Kidney (tissue), 14 donors: ENCODE results near the gene CCDC157. TPM values are rescaled to one million over a fixed set of nuclear protein-coding genes. Genes with fewer than 3 reads are reported as not detected.
"Not testable (repeated sequence)": the region's sequence is repeated elsewhere in the genome, so short reads cannot be mapped to it uniquely, and the experiment has no call there.

Experiments
- DNase-seq, 5 donors: peaks; one replicate each; pipeline ENCODE4 v3.0.0-alpha.2; 2013 to 2020
- FAIRE-seq: peaks from 2 replicates; lab custom pipeline; 2012; peaks lifted over from hg19 to GRCh38; lab: Jason Lieb, UNC
- H3K27ac ChIP-seq, 2 donors: one replicate each; pipeline ENCODE4 v1.7.0; 2013; ENCODE audit warnings: low read depth in 2 of 2, low read length in 2 of 2, inconsistent platforms in 1 of 2
- H3K27me3 ChIP-seq: one replicate; pipeline ENCODE4 v1.7.1; 2013; ENCODE audit warnings: low read length, inconsistent platforms; ENCODE audit not compliant: control insufficient read depth, insufficient read depth
- H3K36me3 ChIP-seq, 3 donors: one replicate each; pipeline versions ENCODE4 v1.7.0 to v1.7.1; 2013; ENCODE audit warnings: low read length in 3 of 3, control low read depth in 1 of 3, inconsistent platforms in 1 of 3; ENCODE audit not compliant: insufficient read depth in 3 of 3, control insufficient read depth in 2 of 3
- H3K4me1 ChIP-seq, 3 donors: one replicate each; pipeline versions ENCODE4 v1.7.0 to v1.7.1; 2013; ENCODE audit warnings: low read length in 3 of 3, inconsistent platforms in 1 of 3, low read depth in 1 of 3; ENCODE audit not compliant: control insufficient read depth in 2 of 3, insufficient read depth in 2 of 3
- H3K4me3 ChIP-seq, 3 donors: one replicate each; pipeline versions ENCODE4 v1.7.0 to v1.8.1; 2013; ENCODE audit warnings: low read length in 3 of 3, control low read depth in 1 of 3, inconsistent platforms in 1 of 3
- H3K9ac ChIP-seq, 3 donors: one replicate each; pipeline versions ENCODE4 v1.7.0 to v1.7.1; 2013; ENCODE audit warnings: low read length in 3 of 3, control low read depth in 1 of 3, inconsistent platforms in 1 of 3
- H3K9me3 ChIP-seq, 3 donors: one replicate each; pipeline versions ENCODE4 v1.7.0 to v1.7.1; 2013; ENCODE audit warnings: low read length in 3 of 3, control low read depth in 1 of 3, inconsistent platforms in 1 of 3; ENCODE audit not compliant: control insufficient read depth in 2 of 3, insufficient read depth in 1 of 3
- CTCF ChIP-seq: IDR thresholded peaks from 3 replicates; pipeline ENCODE4 v1.5.1; 2012; ENCODE audit warnings: mild to moderate bottlenecking, moderate library complexity, borderline replicate concordance; ENCODE audit not compliant: insufficient read depth; ENCODE audit errors: extremely low read depth
- intact Hi-C: fragments of 100-400 bp; cut with DNase I; formaldehyde crosslinking; loops from one replicate; pipeline ENCODE4 v1.11.1; 2022
- polyA plus RNA-seq: library from polyadenylated mRNA; stranded (reverse); fragments of 350-450 nt; fragmentation: Illumina TruSeq; extraction: RNeasy Lipid Tissue Mini Kit (QIAGEN cat#74804); gene quantifications from one replicate; pipeline ENCODE4 v1.2.3, GENCODE V29; 2014; ENCODE audit warnings: low read depth, low replicate concordance; ENCODE audit not compliant: insufficient read depth
- total RNA-seq: library from RNA; stranded (reverse); fragmentation: NEBNext Ultra II Directional; extraction: Animal tissue kit (Norgen Biotek cat#: 25700); gene quantifications from one replicate; pipeline ENCODE4 v1.2.1, GENCODE V29; 2021
- donor health status: control.
- donor health status: control.
- donor health status: control.
- donor health status: control.
- donor health status: control.
- donor health status: DM: yes; HTN: yes; CAD: no.
- donor health status: Normal renal cell carcinoma (clear cell type).

CCDC157 gene
- total and polyA plus RNA-seq, 2 donors from 2014 or later: 5.1 to 6.0 TPM

DNA sequence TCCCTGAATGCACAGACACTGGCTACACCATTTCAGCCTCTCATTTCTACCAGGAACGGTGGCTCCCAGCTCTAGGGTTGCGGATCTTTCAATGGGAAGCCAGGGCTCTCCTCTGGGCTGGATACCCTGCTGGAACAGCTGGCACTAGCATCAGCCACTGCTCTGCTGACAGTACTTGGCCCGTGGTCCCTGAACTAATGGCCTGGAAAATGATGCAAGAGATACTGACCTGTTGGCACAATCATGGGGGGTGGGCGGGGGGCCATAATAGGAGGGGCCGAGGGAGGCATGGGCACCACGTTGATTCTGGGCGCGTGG lies 19.4 kb upstream of the CCDC157 start:
- no peak overlapping the region for H3K9ac ChIP-seq
- no peak for TF ChIP-seq CTCF
- no peaks in the 10 kb centered on the region for H3K9me3 ChIP-seq
- no peak overlapping the region for H3K4me3 ChIP-seq
- no peak for DNase-seq
- peaks cover 16 to 90% (median 85%) of the 10 kb centered on the region in 3 donors for H3K36me3 ChIP-seq
- no peak for FAIRE-seq
- no peaks in the 10 kb centered on the region for H3K27me3 ChIP-seq
- no peak overlapping the region for H3K27ac ChIP-seq
- no peaks in the 10 kb centered on the region for H3K4me1 ChIP-seq
- intact Hi-C loops: no loop called here

DNA sequence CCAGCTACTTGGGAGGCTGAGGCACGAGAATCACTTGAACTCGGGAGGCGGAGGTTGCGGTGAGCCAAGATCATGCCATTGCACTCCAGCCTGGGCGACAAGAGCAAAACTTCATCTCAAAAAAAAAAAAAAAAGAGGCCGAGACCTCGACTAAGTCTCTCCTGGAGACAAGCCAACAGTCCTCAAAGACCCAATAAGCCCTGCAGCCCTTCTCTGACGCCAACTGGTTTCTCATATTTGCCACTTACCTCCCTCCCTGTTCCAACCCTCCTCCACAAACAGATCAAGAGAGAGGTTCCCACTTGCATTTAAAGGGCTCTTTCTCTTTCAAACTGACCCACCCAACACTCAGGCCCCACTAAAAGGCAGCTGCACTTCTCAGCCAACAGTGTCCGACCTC lies 18.5 kb upstream of the CCDC157 start:
- H3K9ac ChIP-seq, H3K4me3 ChIP-seq, FAIRE-seq, H3K27ac ChIP-seq, H3K9me3 ChIP-seq, H3K4me1 ChIP-seq, DNase-seq, intact Hi-C loops, H3K27me3 ChIP-seq: not testable (repeated sequence)
- peaks cover 21 to 90% (median 90%) of the 10 kb centered on the region in 3 donors for H3K36me3 ChIP-seq

GRCh38 chr22:30338802-30339201 lies 18.0 kb upstream of the CCDC157 start:
- H3K9ac ChIP-seq: no peak overlapping the region
- H3K4me3 ChIP-seq: no peak overlapping the region
- H3K9me3 ChIP-seq: no peaks in the 10 kb centered on the region
- DNase-seq: no peak
- no peak overlapping the region for H3K27ac ChIP-seq
- no peaks in the 10 kb centered on the region for H3K4me1 ChIP-seq
- no peaks in the 10 kb centered on the region for H3K27me3 ChIP-seq
- TF ChIP-seq CTCF: no peak
- intact Hi-C loops: no loop called here
- H3K36me3 ChIP-seq: peaks cover 21 to 90% (median 89%) of the 10 kb centered on the region in 3 donors
- FAIRE-seq: no peak

- no peak overlapping the region for H3K4me3 ChIP-seq
- intact Hi-C loops: no loop called here
- no peak overlapping the region for H3K9ac ChIP-seq
- no peak for DNase-seq
- peaks cover 24 to 90% (median 89%) of the 10 kb centered on the region in 3 donors for H3K36me3 ChIP-seq
- H3K4me1 ChIP-seq: no peaks in the 10 kb centered on the region
- H3K27me3 ChIP-seq: no peaks in the 10 kb centered on the region
- no peak overlapping the region for H3K27ac ChIP-seq
- FAIRE-seq: no peak
- no peaks in the 10 kb centered on the region for H3K9me3 ChIP-seq
- TF ChIP-seq CTCF: no peak
Measured at GRCh38 chr22:30340911-30341685, 15.7 kb upstream of the CCDC157 start.
